GM21367 (cell line): ENCODE measurements around the gene SHROOM2.
"Not testable (repeated sequence)": the region's sequence is repeated elsewhere in the genome, so short reads cannot be mapped to it uniquely, and the experiment has no call there.

Experiments used
- ATAC-seq: cut with Tn5 transposase; IDR thresholded peaks from one replicate; pipeline ENCODE4 v1.9.1; 2021; ENCODE audit not compliant: unreplicated experiment

SHROOM2 gene

GRCh38 chrX:9785944-9786797, at the start of gene SHROOM2:
SHROOM2 (plus strand) TSS chrX:9786429; CDS start chrX:9786546, 117 bp downstream.
- ATAC-seq: no peak

GRCh38 chrX:9737363-9737762, 48.9 kb upstream of the SHROOM2 start:
- no peak for ATAC-seq

GRCh38 chrX:9738151-9738550, 48.1 kb upstream of the SHROOM2 start:
- ATAC-seq: no peak

GRCh38 chrX:9739130-9739529, 47.1 kb upstream of the SHROOM2 start:
- ATAC-seq: no peak

GRCh38 chrX:9745417-9746115, 40.7 kb upstream of the SHROOM2 start:
- ATAC-seq: no peak

- no peak for ATAC-seq
Observed at GRCh38 chrX:9746148-9746888, 39.9 kb upstream of the SHROOM2 start.

- ATAC-seq: no peak
Observed at GRCh38 chrX:9747644-9748043, 38.6 kb upstream of the SHROOM2 start.

- no peak for ATAC-seq
Observed at GRCh38 chrX:9749146-9749692, 37.0 kb upstream of the SHROOM2 start.

GRCh38 chrX:9757366-9757765, 28.9 kb upstream of the SHROOM2 start:
- ATAC-seq: no peak

- ATAC-seq: no peak
Observed at GRCh38 chrX:9758021-9758638, 28.1 kb upstream of the SHROOM2 start.

GRCh38 chrX:9759337-9759736, 26.9 kb upstream of the SHROOM2 start:
- ATAC-seq: no peak

GRCh38 chrX:9765072-9765736, 21.0 kb upstream of the SHROOM2 start:
- no peak for ATAC-seq

GRCh38 chrX:9765737-9766097, 20.5 kb upstream of the SHROOM2 start, which contains the start of gene GPR143:
GPR143 (minus strand) TSS chrX:9765847; CDS start chrX:9765817, 30 bp downstream.
- no peak for ATAC-seq

- ATAC-seq: no peak
Observed at GRCh38 chrX:9767375-9767774, 18.9 kb upstream of the SHROOM2 start.

- not testable (repeated sequence) for ATAC-seq
Observed at GRCh38 chrX:9768321-9768839, 17.8 kb upstream of the SHROOM2 start.

GRCh38 chrX:9770319-9770718, 15.9 kb upstream of the SHROOM2 start:
- ATAC-seq: no peak

GRCh38 chrX:9772943-9773342, 13.3 kb upstream of the SHROOM2 start:
- ATAC-seq: no peak

GRCh38 chrX:9775930-9776329, 10.3 kb upstream of the SHROOM2 start:
- no peak for ATAC-seq

- ATAC-seq: no peak
Observed at GRCh38 chrX:9781941-9782340, 4.3 kb upstream of the SHROOM2 start.

- ATAC-seq: no peak
Observed at GRCh38 chrX:9784332-9784731, 1.9 kb upstream of the SHROOM2 start.
